GM08714 (cell line): ENCODE data around the gene SYNDIG1L.

Experiments used
- H3K4me3 ChIP-seq: fragments of 200-500 bp; sonication (Bioruptor generic); 2 replicates; pipeline ENCODE4 v1.5.1; 2014; ENCODE audit warnings: mild to moderate bottlenecking, low read length, inconsistent platforms
- ZNF274 ChIP-seq: IDR thresholded peaks from 2 replicates; pipeline ENCODE4 v1.6.1; 2012; ENCODE audit warnings: mild to moderate bottlenecking, low read depth, low read length

SYNDIG1L gene

DNA sequence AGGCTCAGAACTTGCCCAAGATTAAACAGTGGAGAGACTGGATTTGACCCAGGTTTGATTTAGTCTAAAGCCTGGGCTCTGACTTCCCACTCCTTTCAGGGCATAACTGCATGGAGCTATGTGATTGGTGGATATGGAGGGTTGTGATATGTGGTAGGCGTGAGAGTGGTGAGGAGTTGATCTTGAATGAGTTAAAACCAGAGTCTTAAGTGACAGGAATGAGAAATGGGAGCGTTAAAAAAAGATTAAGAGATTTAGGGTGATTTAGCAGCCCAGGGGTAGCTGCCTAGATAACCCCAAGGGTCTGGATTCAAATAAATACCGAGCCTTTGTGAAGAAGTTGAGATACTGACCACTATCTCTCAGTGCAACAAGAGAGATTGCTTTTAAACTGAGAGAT lies 8.4 kb downstream of the SYNDIG1L start:
- no peak for TF ChIP-seq ZNF274
- no peak overlapping the region for H3K4me3 ChIP-seq

DNA sequence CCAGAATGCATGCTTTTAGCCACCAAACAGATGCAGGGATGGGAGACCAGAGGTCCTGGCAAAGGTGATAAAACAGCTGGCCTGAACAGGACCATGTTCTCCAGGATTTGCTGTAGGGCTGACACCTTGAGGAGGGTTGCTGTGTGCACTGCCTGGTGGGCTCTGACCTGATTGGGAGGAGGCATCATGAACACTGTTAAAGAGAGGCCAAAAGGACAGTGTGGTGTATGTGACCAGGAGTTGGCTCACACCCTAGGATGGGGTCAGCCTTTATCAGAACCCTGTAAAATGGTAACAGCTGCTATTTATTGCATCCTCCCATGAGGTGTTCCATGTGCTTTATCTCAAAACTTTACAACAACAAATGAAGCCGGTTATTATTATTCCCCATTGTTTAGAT lies 8.8 kb downstream of the SYNDIG1L start:
- TF ChIP-seq ZNF274: no peak

DNA sequence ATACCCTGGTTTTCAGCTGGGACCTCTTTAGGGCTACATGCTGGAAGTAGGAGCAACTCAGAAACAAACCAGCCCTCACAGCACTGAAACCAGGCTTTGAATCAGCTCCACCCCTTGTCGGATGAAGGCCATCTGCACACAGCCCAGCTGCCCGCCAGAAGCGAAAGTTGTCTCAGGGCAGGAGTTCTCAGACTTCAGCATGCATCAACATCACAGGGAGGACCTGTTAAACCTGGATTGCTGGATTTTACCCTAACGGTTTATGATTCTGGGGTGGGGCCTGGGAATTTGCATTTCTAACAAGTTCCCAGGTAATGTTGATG lies 10.9 kb downstream of the SYNDIG1L start:
- no peak overlapping the region for H3K4me3 ChIP-seq
- no peak for TF ChIP-seq ZNF274

More for the DNA sequence above, 8.8 kb downstream of the SYNDIG1L start:
- no peak overlapping the region for H3K4me3 ChIP-seq

DNA sequence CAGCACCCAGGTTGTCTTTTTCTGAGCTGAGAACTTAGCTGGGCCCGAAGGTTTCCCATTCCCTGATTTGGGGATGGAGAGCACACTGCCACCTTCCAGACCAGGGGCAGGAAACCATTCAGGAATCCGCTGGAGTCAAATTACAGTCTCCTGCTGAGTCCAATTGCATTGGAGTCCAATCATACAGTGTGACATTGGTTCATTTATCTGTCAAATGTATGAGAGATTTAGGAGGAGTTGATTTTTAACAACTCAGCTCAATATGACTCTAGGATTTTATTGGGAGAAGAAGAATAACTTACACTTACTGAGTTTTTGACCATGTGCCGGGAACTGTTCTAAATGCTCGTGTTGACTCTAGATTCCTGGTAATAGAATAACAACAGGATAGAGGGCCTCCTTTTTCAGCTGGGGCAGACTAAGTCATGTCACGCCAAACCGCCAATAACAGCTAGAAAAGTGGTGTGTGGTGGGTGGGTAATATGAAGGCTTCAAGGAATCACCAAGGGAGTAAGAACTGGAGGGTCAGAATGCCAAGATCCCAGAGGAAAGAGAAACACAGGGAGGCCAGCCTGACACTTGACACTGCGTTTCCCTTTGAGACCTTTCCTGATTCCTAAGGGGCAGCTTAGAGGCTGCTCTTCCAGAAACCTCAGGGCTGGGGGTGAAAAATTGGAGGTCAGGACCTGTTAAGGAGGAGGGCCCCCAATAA lies 11.5 kb downstream of the SYNDIG1L start:
- TF ChIP-seq ZNF274: no peak
- no peak overlapping the region for H3K4me3 ChIP-seq

DNA sequence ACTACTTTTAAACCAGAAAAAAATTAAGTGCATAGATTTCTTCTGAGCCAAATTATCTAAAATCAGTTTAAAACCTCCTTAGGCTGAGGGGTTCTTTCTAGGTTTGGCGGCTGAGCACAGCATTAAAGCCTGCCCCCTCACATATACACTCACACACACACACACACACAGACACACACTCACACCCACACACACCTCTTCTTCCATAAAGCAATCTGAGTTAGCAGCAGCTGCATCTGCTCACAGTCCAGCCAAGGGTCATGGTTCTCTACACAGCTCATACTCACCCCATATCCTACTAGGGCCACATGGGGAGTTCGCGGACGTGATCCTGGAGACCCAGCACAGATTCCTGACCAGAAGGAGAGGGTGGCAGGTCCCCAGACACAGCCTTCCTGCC lies 12.4 kb downstream of the SYNDIG1L start:
- no peak overlapping the region for H3K4me3 ChIP-seq
- TF ChIP-seq ZNF274: no peak

DNA sequence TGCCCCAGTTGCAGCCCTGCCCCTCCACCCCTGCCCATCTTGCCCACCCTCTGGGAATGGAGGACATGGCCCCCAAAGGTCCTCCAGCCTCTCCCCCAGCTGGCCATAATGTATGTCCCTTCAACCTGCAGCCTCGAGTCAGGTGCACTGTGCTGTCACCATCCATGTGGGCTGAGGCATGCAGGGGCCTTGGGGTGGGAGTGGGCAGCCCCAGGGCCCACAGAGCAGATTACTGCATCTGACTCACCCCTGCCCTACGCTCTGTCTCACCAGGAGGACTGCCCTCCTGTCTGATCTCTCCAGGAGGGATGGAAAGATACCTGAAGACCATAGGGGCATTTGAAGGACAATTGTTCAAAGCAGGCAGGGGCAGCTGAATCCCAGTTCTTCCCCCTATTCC lies 13.3 kb downstream of the SYNDIG1L start:
- no peak for TF ChIP-seq ZNF274

DNA sequence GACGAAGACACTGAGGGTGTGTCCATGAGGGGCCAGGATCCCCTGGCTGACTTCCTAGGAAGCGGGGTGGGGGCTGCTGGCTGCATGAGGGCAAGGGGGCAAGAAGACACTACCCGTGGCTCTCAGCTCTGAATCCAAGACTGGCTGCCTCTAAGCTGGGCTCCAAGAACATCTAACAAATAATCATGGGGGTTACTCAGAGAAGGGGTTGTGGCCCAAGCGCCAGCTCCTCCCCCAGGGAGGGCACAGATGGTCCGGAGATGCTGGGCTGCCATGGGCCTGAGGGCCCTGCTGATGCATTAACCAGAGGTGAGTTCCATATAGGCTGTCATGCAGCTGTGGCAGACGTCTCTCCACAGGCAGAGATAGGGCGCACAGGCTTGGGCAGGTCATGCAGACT lies 14.3 kb downstream of the SYNDIG1L start:
- TF ChIP-seq ZNF274: no peak
- no peak overlapping the region for H3K4me3 ChIP-seq

More for the DNA sequence above, 13.3 kb downstream of the SYNDIG1L start:
- H3K4me3 ChIP-seq: no peak overlapping the region

DNA sequence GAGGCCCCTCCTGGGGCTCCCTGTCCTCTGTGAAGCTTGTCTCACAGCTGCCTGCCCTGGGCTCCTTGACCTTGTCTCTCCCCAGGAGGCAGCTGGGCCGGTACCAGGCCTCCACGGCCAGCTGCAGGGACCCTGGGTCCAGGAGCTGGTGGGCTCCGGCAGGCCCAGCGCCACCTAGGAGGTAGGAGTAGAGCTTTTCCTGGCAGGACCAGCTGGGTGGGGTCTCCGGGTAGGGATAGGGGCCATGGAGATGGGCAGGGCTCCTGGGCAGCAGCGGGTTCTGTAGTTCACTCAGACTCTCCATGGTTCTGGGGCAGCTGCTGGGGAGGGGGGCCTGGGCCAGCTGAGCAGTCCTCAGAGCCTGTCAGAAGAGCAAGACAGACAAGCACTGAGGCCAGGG lies 16.6 kb downstream of the SYNDIG1L start:
- no peak for TF ChIP-seq ZNF274

DNA sequence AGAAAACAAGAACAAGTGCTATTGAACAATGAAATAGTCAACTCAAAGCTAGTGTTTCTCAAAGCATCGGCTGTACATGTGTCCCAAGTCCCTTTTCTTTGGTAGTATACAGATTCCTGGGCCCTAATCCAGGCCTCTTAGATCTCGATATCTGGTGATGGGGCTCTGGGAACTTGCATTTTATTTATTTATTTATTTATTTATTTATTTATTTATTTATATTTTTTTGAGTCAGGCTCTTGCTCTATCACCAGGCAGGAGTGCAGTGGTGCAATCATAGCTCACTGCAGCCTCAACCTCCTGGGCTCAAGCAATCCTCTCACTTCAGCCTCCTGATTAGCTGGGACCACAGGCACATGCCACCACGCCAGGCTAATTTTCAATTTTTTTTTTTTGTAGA lies 17.1 kb downstream of the SYNDIG1L start:
- no peak for TF ChIP-seq ZNF274
- H3K4me3 ChIP-seq: no peak overlapping the region

More for the DNA sequence above, 16.6 kb downstream of the SYNDIG1L start:
- no peak overlapping the region for H3K4me3 ChIP-seq

DNA sequence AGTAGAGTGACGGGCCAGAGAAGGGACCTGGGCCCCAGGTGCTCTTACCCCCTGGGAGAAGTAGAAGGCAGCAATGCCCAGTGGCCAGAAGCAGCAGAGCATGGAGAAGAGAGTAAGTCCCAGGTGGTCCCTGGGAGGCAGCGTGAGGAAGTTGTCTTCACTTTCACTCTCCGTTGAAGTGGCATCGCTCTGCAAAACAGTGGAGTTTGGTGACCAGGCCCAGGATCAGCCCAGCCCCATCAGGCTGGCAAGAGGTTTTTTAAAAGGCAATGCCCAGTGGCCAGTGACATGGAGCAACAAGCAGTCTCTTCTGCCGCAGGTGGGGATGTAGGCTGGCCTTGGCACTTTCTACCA lies 18.2 kb downstream of the SYNDIG1L start:
- no peak overlapping the region for H3K4me3 ChIP-seq
- no peak for TF ChIP-seq ZNF274

DNA sequence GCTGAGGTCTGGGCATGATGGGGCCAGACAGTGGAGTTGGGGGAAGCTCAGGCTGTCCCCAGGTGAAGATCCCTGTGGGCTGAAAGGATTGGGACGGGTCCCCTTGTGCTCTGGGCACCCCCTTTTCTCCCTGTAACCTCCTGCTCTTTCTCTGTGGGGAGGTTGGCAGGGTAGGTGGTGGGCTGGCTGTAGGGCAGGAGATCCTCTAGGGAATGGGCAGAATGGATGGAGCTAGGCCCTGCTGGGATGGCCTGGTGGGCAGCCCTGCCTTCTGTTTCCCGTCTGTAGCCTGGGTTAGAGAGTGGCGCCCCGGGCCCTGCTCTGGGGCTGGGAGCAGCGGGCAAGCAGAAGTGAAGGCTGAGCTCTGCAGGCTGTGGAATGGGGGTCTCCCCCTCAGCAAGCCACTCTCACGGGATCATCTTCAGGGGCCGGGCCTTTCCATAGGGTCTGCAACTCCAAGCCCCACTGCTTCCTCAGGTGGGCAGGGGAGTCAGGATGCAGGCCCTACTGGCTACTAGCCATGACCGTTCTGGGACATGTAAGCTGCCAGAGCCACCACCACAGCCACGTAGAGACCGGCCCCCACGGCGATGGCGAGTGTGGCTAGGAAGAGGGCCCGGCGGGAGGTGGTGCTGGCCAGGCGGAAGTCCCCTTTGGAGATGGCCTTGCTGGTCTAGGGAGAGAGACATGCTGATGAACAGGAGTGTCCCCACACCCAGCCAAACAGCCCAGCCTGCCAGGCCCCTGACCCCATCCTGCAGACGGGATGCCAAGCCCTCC lies 18.8 kb downstream of the SYNDIG1L start:
- TF ChIP-seq ZNF274: no peak
- no peak overlapping the region for H3K4me3 ChIP-seq

DNA sequence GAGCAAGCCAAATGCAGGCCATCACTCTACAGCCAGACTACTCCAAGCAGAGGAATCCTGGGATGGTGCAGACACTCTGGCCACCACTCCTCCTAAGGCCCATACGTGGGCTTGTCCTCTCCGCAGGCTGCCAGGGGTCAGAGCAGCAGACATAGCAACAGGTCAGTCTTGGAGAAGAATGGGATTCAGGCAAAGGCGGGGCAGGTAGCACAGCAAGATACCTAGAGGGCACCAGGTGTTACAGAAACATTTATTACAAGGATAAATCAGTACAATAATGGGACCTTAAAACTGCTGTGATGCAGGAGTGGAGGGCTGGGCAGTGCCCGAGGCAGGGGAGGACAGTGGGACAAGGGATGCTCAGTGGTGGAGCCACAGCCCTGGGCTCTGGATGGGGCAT lies 20.3 kb downstream of the SYNDIG1L start:
- TF ChIP-seq ZNF274: no peak
- no peak overlapping the region for H3K4me3 ChIP-seq

DNA sequence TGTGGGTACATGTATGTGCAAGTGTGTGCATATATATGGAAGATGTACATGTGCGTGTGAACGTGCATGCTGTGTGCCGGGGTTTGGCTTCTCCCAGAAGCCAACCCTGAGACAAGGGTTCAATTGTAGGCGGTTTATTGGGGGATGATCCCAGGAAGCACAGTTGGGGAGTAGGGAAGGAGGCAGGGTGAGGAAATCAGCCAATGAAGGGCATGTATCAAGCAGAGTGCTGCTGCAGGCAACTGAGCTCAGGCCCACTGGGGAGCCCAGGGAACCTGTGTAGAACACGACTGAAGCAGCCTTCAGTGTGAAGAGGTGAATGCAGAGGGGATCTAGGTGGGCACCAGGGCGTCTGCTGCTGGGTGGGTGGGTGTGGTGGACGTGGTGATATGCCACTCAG lies 21.6 kb downstream of the SYNDIG1L start:
- TF ChIP-seq ZNF274: no peak
- H3K4me3 ChIP-seq: no peak overlapping the region

DNA sequence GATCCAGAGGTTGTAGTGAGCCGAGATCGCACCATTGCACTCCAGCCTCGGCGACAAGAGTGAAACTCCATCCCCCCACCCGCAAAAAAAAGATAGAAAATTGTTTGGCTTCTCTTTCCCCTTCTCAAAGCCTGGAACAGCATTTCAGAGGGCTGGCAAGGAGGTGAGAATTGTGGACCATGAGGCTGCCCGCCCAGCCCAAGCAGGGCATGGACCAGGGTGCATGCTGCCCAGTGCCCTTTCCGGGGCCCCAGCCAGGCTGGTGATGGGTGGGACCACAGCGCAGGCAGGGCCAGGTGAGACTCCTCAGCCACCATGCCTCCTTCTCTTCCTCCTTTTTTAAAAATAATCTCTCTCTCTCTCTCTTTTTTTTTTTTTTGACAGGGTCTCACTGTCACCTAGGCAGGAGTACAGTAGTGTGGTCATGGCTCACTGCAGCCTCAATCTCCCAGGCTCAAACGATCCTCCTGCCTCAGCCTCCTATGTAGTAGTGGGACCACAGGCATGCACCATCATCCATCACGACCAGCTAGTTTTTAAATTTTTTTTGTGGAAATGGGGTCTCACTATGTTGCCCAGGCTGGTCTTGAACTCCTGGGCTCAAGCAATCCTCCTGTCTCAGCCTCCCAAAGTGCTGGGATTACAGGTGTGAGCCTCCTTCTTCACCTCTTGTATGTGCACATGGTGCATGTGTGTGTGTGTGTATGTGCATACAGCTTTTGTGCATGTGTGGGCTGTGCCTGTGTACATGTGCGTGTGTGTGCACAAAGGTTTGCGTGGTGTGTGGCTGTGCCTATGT lies 22.2 kb downstream of the SYNDIG1L start:
- no peak for TF ChIP-seq ZNF274
- no peak overlapping the region for H3K4me3 ChIP-seq
